ENCODE results near the gene EPS8L3.

GRCh38 chr1:109782927-109783326, 19.2 kb upstream of the EPS8L3 start:
- TF ChIP-seq POLR2A (IDR thresholded peaks at IDR 0.05) (no peak), CTCF (IDR thresholded peaks at IDR 0.05) (no peak)

Measured in esophagus squamous epithelium (tissue), 4 donors.